ENCODE results near the gene ACP2.

DNA sequence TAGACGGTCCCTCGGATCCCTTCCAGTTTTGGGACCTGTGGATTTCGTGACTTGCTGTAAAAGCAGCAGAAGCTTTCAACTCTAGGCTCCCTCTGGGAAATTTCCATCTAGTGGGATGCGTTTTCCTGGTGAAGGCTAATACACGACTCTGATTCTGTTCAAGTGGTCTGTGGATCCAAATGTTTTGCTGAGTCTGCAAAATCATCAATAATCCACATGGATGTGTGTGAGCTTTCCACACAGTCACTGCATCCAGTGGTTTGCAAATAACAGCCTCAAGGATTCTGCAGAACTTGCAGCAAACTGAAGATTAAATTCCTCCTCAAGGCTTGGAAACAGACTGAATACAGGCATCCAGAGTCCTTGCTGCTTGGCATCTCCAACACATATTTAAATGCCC is 46.0 kb downstream of the ACP2 start:
- no peak for TF ChIP-seq CTCF (IDR thresholded peaks at IDR 0.05; ENCODE audit: low read length)
- no peak for TF ChIP-seq EZH2 (IDR thresholded peaks at IDR 0.05; ENCODE audit: borderline replicate concordance, low read length)
